GM18517 (cell line): Measurements from ENCODE around the gene ZNF561.
"Not testable (repeated sequence)": the region's sequence is repeated elsewhere in the genome, so short reads cannot be mapped to it uniquely, and the experiment has no call there.

Source experiments
- ATAC-seq: cut with Tn5 transposase; IDR thresholded peaks from one replicate; pipeline ENCODE4 v1.9.1; 2021; ENCODE audit warnings: mild to moderate bottlenecking, moderate library complexity; ENCODE audit not compliant: unreplicated experiment

The ZNF561 gene

DNA sequence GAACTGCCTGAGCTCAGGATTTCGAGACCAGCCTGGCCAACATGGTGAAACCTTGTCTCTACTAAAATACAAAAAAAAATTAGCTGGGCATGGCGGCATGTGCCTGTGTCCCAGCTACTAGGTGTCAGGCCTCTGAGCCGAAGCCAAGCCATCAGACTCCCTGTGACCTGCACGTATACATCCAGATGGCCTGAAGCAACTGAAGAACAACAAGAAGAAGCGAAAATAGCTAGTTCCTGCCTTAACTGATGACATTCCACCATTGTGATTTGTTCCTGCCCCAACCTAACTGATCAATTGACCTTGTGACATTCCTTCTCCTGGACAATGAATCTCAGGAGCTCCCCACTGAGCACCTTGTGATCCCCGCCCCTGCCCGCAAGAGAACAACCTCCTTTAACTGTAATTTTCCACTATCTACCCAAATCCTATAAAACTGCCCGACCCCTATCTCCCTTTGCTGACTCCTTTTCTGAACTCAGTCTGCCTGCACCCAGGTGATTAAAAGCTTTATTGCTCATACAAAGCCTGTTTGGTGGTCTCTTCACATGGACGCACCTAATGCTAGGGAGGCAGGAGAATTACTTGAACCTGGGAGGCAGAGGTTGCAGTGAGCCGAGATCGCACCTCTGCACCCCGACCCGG lies 38.8 kb downstream of the ZNF561 start:
- not testable (repeated sequence) for ATAC-seq

- ATAC-seq, result no peak
These were observed 40.3 kb downstream of the ZNF561 start for GRCh38 chr19:9580728-9581127.

- ATAC-seq, result no peak
These were observed 50.8 kb downstream of the ZNF561 start for GRCh38 chr19:9570255-9570654.

- no peak for ATAC-seq
These were observed 54.3 kb downstream of the ZNF561 start for GRCh38 chr19:9566729-9567128.

GRCh38 chr19:9565900-9566705 lies 54.9 kb downstream of the ZNF561 start:
- ATAC-seq, result no peak
